22Rv1 (cell line): Measurements from ENCODE around the gene TAS2R14.

Experiments
- ZFX ChIP-seq: fragments of 450-650 bp; IDR thresholded peaks from 2 replicates; pipeline ENCODE4 v1.6.1; 2017; ENCODE audit warnings: antibody characterized with exemption, borderline replicate concordance
- TF ChIP-seq, protein P1 (sequence below): fragments of 450-650 bp; IDR thresholded peaks from 2 replicates; pipeline ENCODE4 v1.5.1; 2017; ENCODE audit warnings: mild to moderate bottlenecking

DNA sequence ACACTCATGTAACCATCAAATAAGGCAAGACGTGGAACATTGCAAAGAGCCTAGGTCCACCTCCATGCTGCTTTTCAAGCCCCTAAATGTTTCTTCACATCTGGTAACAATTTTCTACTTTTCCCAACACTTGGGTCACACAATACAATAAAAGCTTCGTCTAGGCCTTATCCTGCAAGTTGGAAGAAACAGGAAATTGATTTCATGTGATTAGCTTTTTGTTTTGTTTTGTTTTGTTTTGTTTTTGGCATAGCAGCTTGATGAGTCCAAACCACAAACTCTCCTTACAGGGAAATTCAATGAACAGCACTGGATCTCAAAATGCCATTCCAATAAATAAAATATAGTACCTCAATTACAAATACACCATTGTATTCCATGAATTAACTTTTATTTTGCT, 28.3 kb upstream of the TAS2R14 start:
- no peak for TF ChIP-seq ZFX
- TF ChIP-seq, protein P1, sequence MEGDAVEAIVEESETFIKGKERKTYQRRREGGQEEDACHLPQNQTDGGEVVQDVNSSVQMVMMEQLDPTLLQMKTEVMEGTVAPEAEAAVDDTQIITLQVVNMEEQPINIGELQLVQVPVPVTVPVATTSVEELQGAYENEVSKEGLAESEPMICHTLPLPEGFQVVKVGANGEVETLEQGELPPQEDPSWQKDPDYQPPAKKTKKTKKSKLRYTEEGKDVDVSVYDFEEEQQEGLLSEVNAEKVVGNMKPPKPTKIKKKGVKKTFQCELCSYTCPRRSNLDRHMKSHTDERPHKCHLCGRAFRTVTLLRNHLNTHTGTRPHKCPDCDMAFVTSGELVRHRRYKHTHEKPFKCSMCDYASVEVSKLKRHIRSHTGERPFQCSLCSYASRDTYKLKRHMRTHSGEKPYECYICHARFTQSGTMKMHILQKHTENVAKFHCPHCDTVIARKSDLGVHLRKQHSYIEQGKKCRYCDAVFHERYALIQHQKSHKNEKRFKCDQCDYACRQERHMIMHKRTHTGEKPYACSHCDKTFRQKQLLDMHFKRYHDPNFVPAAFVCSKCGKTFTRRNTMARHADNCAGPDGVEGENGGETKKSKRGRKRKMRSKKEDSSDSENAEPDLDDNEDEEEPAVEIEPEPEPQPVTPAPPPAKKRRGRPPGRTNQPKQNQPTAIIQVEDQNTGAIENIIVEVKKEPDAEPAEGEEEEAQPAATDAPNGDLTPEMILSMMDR, result no peak
